GM12891 (cell line): ENCODE results near the gene AHNAK.

Source experiments
- POLR2A ChIP-seq: IDR thresholded peaks from 2 replicates; pipeline ENCODE4 v1.6.1; 2011; ENCODE audit warnings: low read depth, low read length, control low read depth
- POLR2AphosphoS5 ChIP-seq: IDR thresholded peaks from 2 replicates; pipeline ENCODE4 v1.6.1; 2011; ENCODE audit warnings: low read depth, low read length, control low read depth

DNA sequence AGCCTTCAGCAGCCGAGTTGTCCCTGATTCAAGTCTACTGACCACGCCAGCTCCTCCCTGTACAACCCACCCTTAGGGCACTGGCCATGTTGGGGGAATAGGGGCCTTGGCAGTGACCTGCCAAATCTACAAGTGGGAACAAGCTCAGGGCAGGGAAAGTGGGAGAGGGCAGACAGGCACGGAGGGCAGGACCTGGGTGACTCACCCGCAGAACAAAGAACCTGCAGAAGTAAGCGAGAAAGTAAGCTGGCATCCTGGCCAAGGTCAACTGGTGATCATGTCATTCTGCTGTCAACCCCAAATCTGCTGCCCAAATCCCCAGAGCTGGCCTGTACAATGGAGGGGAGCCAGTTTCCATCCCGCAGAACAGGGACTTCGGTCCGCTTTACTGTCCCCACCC, 135.6 kb downstream of the AHNAK start:
- TF ChIP-seq POLR2AphosphoS5: no peak
- no peak for TF ChIP-seq POLR2A
